GM19025 (cell line): ENCODE results near the gene SPNS1.

Experiments
- ATAC-seq: cut with Tn5 transposase; IDR thresholded peaks from one replicate; pipeline ENCODE4 v1.9.1; 2021; ENCODE audit warnings: mild to moderate bottlenecking, low read depth, moderate library complexity; ENCODE audit not compliant: unreplicated experiment

The SPNS1 gene

DNA sequence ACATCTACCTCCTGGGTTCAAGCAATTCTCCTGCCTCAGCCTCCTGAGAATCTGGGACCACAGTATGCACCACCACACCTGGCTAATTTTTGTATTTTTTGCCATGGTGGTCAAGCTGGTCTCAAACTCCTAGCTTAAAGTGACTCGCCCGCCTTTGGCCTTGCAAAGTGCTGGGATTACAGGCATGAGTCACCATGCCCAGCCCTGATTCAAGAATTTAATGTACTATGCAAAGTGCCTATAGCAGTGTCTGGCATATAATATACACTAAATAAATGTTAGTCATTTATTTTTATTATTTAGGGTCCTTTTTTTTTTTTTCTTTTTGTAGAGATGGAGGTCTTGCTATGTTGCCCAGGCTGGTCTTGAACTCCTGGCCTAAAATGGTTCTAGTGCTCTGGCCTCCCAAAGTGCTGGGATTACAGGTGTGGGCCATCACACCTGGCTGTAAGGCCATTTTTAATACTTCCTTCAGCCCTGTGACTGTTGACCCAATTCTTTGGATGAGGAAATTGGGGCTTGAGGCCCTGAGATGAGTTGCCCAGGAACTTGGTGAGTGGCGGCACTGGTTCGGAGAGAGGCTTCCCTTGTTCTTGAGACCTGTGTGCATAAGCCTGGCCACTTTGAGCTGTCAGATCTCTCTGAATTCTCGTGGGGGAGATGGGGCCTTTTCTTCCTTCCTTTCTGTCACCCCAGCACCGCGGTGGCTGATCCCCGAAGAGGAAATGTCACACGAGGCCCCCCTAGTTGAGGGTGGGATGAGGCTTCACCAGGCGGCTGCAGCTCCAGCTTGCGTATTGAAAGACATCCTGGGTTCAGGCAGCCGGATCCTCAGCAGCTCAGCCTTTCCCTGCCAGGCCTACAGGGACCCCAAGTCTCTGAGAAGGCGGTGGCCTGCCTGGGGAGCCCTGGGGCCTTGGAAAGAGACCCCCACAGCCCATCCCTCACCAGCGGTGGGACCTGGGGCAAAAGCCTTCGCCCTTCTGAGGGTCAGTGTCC lies 49.0 kb downstream of the SPNS1 start:
- ATAC-seq = no peak

DNA sequence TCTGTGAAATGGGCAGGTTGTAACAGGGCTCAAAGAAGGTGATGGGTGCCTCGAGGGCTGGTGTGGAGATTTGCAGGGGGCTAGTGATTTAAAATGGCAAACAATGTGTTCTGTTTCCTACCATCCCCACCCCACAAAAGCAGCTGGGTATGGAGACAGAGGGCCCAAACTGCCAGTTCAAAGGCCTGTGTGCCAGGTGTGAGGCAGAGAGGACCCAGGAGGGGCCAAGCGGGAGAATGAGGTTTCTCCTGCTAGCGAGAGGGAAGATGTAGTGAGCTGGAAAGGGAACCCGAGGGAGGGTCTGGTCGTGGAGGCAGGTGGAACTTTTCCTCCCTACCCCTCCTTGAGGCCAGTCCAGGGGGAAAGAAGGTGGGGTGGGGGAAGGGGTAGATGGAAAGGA lies 49.7 kb downstream of the SPNS1 start:
- ATAC-seq = no peak

DNA sequence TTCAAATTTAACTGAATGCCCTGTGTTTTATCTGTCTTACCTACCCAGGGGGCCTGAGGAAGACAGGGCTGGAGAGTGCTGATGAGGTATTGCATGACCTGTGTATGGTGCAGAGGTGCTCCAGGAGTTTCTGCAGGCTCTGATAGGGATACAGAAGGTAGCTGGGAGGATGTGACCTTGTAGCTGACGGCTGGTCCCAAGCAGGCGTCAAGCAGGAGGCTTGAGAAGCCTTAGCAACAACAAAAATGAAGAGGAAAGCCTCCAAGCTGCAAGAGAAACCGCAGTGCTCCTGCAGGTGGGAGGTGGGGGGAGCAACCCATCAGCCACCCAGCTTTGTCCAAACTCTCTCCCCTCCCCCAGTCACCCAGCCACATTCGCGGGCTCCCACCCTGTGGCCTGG lies 50.6 kb downstream of the SPNS1 start:
- no peak for ATAC-seq

DNA sequence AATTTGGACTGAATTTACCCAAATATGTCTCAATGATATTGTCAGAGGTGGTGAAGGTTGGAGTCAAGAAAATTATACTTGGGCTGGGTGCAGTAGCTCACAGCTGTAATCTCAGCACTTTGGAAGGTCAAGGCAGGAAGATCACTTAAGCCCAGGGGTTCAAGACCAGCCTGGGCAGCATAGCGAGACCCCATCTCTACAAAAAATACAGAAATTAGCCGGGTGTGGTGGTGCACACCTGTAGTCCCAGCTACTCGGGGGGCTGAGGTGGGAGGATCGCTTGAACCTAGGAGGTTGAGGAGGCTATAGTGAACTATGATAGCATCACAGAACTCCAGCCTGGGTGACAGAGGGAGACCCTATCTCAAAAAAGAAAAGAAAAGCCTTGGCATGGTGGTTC lies 51.2 kb downstream of the SPNS1 start:
- no peak for ATAC-seq

DNA sequence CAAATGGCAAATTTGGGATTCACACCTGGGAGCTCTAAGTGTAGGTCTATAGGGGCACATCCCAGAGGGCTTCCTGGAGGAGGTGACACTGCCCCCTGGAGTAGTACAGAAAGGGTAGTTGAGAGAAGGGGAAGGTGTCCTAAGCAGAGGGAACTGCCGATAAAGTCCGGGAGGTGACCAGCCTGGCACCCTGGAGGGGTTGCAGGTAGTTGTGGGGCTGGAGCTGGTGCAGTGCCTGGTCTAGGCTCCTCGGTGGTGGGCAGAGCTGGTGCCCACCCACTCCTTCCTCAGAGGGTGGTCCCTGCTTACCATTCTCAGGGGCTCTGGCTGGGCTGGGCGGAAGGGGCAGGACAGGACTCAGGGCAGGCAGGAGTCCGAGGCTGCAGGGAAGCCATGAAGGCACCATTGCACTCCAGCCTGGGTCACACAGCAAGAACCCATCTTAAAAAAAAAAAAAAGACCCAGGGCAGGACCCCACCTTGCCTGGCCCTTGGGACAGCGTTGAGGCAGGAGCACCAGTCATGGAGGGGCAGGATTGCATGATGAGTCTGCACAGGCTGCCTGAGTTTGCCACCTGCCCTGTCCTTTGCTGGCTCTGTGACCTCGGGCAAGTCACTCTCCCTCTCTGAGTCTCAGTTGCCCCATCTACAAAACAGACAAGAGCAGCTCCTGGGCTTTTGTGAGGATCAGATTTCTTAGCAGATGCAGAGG lies 54.0 kb downstream of the SPNS1 start:
- ATAC-seq = no peak

DNA sequence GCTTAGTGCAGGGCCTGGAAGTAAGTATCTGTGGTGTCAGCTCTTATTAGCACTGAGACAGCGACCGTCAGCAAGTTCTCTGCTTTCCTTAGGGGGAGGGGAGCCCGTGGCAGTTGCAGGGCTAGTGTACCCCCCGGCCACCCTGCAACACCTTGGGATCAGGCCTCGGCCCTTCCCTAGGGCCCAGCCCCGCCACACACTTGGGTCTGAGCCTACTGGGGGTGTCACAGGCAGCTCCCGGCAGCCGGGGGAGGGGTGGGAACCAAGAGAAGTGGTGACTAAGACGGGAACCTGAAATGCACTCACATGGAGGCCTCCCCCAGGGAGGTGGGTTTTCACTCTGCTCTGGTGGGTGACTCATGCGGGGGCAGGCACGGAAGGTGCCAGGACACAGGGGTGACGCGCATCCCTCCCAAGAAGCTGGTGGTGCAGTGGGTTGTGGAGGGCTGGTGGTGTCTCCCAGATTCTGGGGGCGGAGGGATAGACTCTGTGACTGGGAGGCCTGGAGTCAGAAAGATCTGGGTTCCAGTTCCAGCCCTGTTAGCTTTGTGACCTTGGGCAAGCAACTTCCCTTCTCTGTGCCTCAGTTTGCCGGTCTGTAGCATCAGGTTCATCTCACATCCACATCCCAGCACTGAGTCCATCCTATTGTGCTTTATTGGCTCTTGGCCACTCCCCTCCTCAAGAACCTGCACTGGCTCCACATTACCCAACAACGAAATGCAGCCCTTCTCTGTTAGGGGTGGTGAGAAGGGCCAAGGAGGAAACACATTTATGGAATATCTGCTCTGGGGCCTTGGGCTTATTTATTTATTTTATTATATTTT lies 54.8 kb downstream of the SPNS1 start:
- no peak for ATAC-seq

DNA sequence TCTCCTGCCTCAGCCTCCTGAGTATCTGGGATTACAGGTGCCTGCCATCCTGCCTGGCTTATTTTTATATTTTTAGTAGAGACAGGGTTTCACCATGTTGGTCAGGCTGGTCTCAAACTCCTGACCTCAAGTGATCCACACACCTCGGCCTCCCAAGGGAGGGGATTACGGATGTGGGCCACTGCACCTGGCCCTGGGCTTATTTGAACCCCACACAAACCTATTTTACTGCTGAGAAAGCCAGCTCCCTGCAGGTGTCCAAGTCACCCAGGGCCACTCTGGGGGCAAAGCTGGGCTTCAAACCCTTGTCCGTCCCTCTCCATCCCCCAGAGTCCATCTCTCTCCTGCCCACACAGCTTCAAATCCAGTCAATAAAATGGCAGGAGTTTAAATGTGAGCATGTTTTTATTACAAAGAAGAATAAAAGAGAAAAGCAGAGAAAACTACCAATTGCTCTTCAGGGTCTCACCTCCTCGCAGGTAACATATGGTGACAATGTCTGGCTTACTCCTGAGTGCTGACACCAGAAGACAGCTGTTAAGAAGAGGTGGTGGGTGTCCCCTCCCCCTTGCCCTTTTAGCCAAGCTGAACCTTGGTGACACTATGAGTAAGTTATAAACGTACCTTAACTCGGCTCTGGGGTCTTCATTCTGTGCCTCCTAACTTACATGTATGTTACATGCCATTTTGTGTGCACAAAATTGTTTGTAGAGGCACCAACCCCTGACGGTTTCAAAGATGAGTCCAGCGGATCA lies 55.7 kb downstream of the SPNS1 start:
- no peak for ATAC-seq
